GM21390 (cell line): Measurements from ENCODE around the gene ATXN1.

Source experiments
- ATAC-seq: cut with Tn5 transposase; IDR thresholded peaks from one replicate; pipeline ENCODE4 v1.9.1; 2021; ENCODE audit not compliant: unreplicated experiment

Gene ATXN1

GRCh38 chr6:16591396-16592222 is 169.7 kb downstream of the ATXN1 start:
- peak; percentile 76 for ATAC-seq

- no peak for ATAC-seq
These were observed 175.5 kb downstream of the ATXN1 start for GRCh38 chr6:16585805-16586204.

GRCh38 chr6:16583144-16583762 is 178.0 kb downstream of the ATXN1 start:
- no peak for ATAC-seq

- no peak for ATAC-seq
These were observed 178.7 kb downstream of the ATXN1 start for GRCh38 chr6:16582446-16583143.

GRCh38 chr6:16578695-16579285 is 182.5 kb downstream of the ATXN1 start:
- no peak for ATAC-seq

GRCh38 chr6:16576451-16577368 is 184.6 kb downstream of the ATXN1 start:
- peak; percentile 66 for ATAC-seq

GRCh38 chr6:16575655-16576054 is 185.6 kb downstream of the ATXN1 start:
- ATAC-seq, result no peak

- no peak for ATAC-seq
These were observed 188.3 kb downstream of the ATXN1 start for GRCh38 chr6:16572943-16573342.

GRCh38 chr6:16572317-16572716 is 188.9 kb downstream of the ATXN1 start:
- ATAC-seq, result no peak

GRCh38 chr6:16570946-16571345 is 190.3 kb downstream of the ATXN1 start:
- no peak for ATAC-seq

- no peak for ATAC-seq
These were observed 191.1 kb downstream of the ATXN1 start for GRCh38 chr6:16570221-16570553.

GRCh38 chr6:16568128-16568527 is 193.1 kb downstream of the ATXN1 start:
- ATAC-seq, result no peak

- no peak for ATAC-seq
These were observed 194.2 kb downstream of the ATXN1 start for GRCh38 chr6:16567071-16567470.

GRCh38 chr6:16564436-16564835 is 196.8 kb downstream of the ATXN1 start:
- ATAC-seq, result no peak

GRCh38 chr6:16563628-16564240 is 197.5 kb downstream of the ATXN1 start:
- ATAC-seq, result no peak

- ATAC-seq, result no peak
These were observed 198.8 kb downstream of the ATXN1 start for GRCh38 chr6:16562498-16562897.

GRCh38 chr6:16559071-16559470 is 202.2 kb downstream of the ATXN1 start:
- no peak for ATAC-seq

GRCh38 chr6:16555550-16555949 is 205.7 kb downstream of the ATXN1 start:
- no peak for ATAC-seq

- no peak for ATAC-seq
These were observed 207.7 kb downstream of the ATXN1 start for GRCh38 chr6:16553531-16553930.

- ATAC-seq, result no peak
These were observed 209.8 kb downstream of the ATXN1 start for GRCh38 chr6:16551466-16551865.
